GM19099 (cell line): Measurements from ENCODE around the gene IDUA.

Experiments used
- POLR2A ChIP-seq: IDR thresholded peaks from 3 replicates; pipeline ENCODE4 v1.6.1; 2011; ENCODE audit warnings: low read depth; ENCODE audit not compliant: insufficient read length; ENCODE audit errors: extremely low read depth

IDUA gene

GRCh38 chr4:953574-953915 lies 33.3 kb upstream of the IDUA start:
- no peak for TF ChIP-seq POLR2A

- TF ChIP-seq POLR2A, result no peak
These were observed 32.4 kb upstream of the IDUA start for GRCh38 chr4:954211-955020.

- TF ChIP-seq POLR2A, result no peak
These were observed 31.5 kb upstream of the IDUA start for GRCh38 chr4:955161-955921.

- no peak for TF ChIP-seq POLR2A
These were observed 30.9 kb upstream of the IDUA start for GRCh38 chr4:955931-956381.

- TF ChIP-seq POLR2A, result no peak
These were observed 30.2 kb upstream of the IDUA start for GRCh38 chr4:956531-957230.

- no peak for TF ChIP-seq POLR2A
These were observed 29.6 kb upstream of the IDUA start for GRCh38 chr4:957231-957580.

- TF ChIP-seq POLR2A, result no peak
These were observed 29.1 kb upstream of the IDUA start for GRCh38 chr4:957581-958313.

- TF ChIP-seq POLR2A, result no peak
These were observed 28.6 kb upstream of the IDUA start for GRCh38 chr4:958314-958665.

- TF ChIP-seq POLR2A, result no peak
These were observed 28.0 kb upstream of the IDUA start for GRCh38 chr4:958696-959337.

- no peak for TF ChIP-seq POLR2A
These were observed 27.3 kb upstream of the IDUA start for GRCh38 chr4:959338-960139.

- no peak for TF ChIP-seq POLR2A
These were observed 26.7 kb upstream of the IDUA start for GRCh38 chr4:960140-960635.

- no peak for TF ChIP-seq POLR2A
These were observed 26.1 kb upstream of the IDUA start for GRCh38 chr4:960636-961350.

- TF ChIP-seq POLR2A, result no peak
These were observed 25.3 kb upstream of the IDUA start for GRCh38 chr4:961351-962230.
